ENCODE results near the gene LSP1.

LSP1 gene

DNA sequence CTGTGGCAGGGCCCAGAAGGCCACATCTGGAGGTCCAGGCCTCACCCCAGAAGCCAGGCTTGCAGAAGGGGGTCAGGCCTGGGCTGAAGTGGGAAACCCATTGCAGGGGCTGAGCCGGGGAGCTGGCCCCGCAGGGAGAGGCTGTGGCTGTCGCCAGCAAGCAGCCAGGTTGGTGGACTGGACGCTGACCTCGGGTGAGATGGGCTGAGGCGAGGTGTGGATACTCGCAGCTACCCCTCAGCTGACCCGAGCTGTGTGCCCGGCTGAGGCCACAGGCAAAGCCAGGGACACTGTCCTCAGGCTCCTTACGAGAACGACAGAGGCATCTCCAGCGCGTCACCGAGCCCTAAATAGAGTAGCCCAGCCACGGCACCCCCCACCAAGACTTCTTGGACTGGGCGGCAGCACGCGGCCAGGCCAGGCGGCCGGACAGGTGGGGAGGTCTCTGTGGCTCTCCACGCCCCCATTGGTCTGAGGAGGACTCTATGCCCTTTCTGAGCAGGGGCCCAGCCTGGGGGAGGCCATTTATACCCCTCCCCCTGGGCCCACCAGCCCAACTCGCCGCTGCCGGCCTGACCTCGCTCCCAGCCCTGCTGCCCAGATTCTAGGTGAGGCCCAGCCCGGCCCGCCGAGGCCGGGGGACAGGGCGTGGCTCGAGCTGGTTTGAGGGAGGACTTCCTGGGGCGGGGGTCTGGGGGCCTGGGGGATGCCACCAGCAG, 14.3 kb upstream of the LSP1 start, which contains the start of gene TNNI2:
TSS of gene TNNI2 (plus strand) at position 556 of the 719 bp plus-strand sequence. CDS start 716 bp downstream, outside the sequence.
- H3K4me3 ChIP-seq (ENCODE audit: low read length) = no peak within 1 kb of the TSS
- DNase-seq (ENCODE audit: low read depth) = no peak
- TF ChIP-seq, protein P1, sequence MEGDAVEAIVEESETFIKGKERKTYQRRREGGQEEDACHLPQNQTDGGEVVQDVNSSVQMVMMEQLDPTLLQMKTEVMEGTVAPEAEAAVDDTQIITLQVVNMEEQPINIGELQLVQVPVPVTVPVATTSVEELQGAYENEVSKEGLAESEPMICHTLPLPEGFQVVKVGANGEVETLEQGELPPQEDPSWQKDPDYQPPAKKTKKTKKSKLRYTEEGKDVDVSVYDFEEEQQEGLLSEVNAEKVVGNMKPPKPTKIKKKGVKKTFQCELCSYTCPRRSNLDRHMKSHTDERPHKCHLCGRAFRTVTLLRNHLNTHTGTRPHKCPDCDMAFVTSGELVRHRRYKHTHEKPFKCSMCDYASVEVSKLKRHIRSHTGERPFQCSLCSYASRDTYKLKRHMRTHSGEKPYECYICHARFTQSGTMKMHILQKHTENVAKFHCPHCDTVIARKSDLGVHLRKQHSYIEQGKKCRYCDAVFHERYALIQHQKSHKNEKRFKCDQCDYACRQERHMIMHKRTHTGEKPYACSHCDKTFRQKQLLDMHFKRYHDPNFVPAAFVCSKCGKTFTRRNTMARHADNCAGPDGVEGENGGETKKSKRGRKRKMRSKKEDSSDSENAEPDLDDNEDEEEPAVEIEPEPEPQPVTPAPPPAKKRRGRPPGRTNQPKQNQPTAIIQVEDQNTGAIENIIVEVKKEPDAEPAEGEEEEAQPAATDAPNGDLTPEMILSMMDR (IDR thresholded peaks at IDR 0.05; ENCODE audit: insufficient read depth, low read depth, low read length, missing control alignments) = no peak

DNA sequence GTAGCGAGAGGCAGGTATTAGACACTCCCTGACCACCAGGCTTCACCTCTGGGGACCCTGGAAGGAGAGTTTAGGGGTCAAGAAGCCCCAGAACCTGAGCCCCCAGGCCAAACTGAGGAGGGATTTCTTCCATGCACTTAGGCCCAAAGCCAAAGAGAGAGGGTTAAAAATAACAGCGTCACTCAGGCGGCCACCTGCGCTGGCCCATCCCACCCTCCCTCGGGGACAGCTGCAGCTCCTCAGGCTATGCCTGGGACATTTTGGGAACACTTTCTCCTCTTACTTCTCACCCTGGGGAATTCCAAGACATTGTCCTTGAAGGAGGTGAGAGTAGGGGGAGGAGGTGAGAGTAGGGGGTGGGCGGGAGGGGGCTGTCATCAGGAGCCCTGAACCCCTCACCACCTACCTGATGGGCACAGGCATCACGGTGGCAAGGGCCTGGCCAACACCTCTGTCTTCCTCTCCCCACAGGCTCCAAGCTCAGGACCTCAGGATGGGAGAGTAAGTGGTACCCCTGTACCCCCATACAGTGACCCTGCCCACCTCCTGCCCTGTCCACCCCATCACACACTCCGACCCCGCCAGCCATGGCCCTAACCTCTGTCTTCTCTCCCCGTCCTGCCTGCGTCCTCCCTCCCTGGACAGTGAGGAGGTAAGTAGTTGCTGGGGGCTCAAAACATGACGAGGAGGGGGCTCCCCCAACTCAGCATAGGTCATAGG, 13.5 kb upstream of the LSP1 start:
- DNase-seq (ENCODE audit: low read depth) = no peak
- TF ChIP-seq, protein P1 (IDR thresholded peaks at IDR 0.05; ENCODE audit: insufficient read depth, low read depth, low read length, missing control alignments) = no peak
- no peak overlapping the region for H3K4me3 ChIP-seq (ENCODE audit: low read length)

DNA sequence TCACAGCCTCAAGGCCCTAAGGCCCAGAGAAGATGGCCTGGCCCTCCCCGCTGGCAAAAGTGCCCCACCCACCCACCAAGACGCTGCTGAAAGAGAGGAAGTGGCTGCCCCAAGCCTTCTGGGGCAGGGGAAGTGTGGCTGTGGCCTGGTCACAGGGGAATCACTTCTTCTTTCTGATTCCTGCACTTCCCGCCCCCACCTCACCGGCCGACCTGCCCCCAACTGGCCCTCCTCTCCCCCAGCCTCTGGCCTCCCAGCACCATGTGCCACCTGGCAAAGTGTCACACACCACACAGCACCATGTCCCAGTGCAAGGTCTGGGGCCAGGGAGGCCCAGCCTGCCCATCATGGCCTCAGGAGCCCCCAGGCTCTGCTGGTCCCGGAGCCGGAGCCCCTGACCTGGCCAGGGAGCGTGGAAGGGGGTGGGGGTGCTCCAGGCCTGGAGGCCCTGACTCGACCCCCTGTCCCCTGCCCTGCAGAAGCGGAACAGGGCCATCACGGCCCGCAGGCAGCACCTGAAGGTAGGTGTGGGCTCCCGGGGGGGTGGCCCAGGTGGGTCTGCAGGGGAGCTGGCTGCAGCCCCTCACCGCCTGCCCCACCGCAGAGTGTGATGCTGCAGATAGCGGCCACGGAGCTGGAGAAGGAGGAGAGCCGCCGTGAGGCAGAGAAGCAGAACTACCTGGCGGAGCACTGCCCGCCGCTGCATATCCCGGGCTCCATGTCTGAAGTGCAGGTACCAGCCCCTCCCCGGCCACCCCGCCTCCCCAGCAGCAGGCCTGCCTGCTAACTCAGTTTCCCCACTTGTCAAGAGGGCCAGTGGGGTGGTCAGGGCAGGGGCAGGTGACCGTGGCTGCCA, 12.7 kb upstream of the LSP1 start:
- no peak overlapping the region for H3K4me3 ChIP-seq (ENCODE audit: low read length)

DNA sequence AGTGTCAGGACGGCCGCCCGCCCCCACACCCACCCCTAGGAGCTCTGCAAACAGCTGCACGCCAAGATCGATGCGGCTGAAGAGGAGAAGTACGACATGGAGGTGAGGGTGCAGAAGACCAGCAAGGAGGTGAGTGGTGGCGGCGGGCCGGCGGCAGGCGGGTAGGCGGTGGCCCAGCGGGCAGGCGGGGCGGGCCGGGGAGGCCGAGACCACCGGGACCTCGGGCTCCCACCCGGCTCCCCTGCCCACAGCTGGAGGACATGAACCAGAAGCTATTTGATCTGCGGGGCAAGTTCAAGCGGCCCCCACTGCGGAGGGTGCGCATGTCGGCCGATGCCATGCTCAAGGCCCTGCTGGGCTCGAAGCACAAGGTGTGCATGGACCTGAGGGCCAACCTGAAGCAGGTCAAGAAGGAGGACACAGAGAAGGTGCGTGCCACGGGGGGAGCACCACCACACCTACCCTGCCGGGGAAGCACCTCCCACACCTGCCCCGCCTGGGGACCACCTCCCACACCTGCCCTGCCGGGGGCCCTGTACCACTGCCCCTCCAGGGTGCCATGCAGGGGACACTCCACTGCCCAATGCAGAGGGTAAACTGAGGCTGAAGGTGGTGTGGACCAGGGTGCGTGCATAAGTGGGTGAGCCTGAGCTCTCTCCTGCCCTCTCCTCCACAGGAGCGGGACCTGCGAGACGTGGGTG, 12.0 kb upstream of the LSP1 start:
- TF ChIP-seq, protein P1 (IDR thresholded peaks at IDR 0.05; ENCODE audit: insufficient read depth, low read depth, low read length, missing control alignments) = no peak
- no peak overlapping the region for H3K4me3 ChIP-seq (ENCODE audit: low read length)
- DNase-seq (ENCODE audit: low read depth) = no peak

More for the DNA sequence above, 12.7 kb upstream of the LSP1 start:
- DNase-seq (ENCODE audit: low read depth) = no peak
- TF ChIP-seq, protein P1 (IDR thresholded peaks at IDR 0.05; ENCODE audit: insufficient read depth, low read depth, low read length, missing control alignments) = no peak

DNA sequence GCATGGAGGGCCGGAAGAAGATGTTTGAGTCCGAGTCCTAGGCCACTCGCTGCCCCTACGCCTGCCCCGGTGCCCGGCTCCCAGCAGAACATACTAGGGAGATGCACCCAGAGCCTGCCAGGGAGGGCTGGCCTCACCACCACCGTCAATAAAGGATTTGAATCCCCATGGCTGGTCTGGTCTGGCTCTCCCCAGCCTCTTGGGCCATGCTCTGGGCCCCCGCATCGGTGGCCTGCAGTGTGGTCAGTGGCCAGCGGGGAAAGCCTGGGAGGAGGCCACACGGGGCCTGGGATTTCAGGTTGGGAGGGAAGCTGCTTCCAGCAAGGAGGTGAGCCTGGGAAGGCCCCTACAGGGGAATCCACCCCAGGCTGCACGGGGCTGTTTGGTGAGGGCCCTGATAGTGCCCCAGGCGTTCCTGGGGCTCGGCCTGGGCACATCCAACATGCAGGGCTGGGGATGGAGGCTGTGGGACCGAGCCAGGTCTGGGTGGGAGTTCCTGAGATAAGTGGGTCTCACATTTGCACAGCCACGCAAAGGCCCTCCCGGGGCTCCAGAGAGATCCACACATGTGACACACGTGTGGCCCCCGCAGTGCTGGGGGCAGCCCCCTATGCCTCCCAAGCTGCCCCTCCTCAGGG, 11.3 kb upstream of the LSP1 start:
- TF ChIP-seq, protein P1 (IDR thresholded peaks at IDR 0.05; ENCODE audit: insufficient read depth, low read depth, low read length, missing control alignments) = no peak
- no peak for DNase-seq (ENCODE audit: low read depth)
- no peak overlapping the region for H3K4me3 ChIP-seq (ENCODE audit: low read length)

Data from epithelial cell of esophagus (primary cell).